Activated CD4-positive, alpha-beta T cell treated with anti-CD3 and anti-CD28 coated beads, Interleukin-2, amount 50 U/mL, for 48 hours (primary cell): ENCODE measurements around the gene ZNF785.
"Not testable (repeated sequence)": the region's sequence is repeated elsewhere in the genome, so short reads cannot be mapped to it uniquely, and the experiment has no call there.

Source experiments
- DNase-seq, 2 experiments: peaks; one replicate each; pipeline ENCODE4 v3.0.0-alpha.2; 2020

ZNF785 gene

DNA sequence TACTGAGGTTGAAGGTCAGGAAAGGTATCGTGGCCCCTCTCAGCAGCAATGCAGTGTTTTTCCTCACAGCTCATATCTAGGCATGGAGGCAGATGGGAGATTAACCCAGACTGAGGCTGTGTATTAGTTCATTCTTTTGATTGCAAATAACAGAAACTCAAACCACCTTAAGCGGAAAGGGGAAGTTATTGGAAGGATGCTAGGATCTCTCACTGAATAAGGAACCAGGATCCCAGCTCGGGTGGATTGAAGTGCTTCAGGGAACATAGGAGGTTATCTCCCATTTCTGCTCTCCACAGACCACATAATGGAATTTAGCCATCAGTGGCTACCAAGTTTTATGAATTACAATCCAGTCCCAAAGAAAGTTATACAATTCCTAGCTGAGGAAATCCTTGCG lies 16.5 kb upstream of the ZNF785 start:
- DNase-seq, result no peak

DNA sequence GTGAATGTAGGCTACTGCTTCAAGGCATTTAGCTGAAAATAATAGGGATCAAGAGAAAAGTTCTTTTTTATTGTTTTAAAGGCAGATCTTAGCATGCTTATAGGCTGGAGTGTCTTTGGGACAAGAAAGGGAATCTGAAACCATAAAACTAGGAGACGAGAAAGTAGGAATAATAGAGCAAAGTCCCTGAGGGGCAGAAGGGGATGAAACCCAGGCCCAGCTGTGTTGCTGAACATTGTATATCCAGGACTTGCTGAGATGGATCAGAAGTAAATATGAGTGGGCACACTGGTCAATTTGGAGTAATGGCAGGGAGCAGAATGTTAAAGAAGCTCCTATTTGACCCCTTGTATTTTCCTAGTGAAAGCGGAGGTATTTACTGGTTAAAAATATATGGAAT lies 15.4 kb upstream of the ZNF785 start:
- no peak for DNase-seq

DNA sequence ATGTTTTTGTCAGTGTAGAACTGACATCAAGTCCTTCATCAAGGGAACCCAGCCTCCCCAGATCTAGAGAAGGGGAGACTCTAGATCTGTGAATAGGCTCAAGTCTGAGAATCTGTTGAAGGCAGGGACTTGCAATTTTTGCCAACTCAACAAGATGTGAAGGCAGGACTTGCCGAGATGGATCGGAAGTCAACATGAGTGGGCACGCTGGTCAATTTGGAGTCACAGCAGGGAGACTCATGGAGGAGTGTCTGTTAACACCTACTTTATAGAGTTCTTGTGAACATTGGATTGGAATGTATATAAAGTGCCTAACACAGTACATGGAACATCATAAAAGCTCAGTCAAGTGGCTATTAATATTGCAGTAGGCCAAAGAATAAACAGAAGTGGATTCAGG lies 14.7 kb upstream of the ZNF785 start:
- DNase-seq, result no peak

DNA sequence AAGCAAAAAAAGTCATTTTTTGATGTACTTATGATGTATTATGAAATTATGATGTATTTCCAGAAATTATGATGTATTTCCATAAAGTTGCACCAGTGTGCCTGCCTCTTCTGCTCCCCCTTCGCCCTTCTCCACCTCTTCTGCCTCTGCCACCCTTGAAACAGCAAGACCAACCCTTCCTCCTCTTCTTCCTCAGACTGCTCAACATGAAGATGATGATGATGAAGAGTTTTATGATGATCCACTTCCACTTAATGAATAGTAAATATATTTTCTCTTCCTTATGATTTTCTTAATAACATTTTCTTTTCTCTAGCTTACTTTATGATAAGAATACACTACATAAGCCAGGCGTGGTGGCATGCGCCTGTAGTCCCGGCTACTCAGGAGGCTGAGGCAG lies 7.4 kb upstream of the ZNF785 start:
- DNase-seq, result no peak

DNA sequence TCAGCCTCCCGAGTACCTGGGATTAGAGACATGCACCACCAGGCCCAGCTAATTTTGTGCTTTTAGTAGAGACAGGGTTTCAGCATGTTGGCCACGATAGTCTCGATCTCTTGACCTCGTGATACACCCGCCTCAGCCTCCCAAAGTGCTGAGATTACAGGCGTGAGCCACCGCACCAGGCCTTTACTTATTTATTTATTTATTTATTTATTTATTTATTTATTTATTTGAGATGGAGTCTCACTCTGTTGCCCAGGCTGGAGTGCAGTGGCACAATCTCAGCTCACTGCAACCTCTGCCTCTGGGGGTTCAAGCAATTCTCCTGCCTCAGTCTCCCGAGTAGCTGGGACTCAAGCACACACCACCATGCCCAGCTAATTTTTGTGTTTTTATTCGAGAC lies 5.4 kb upstream of the ZNF785 start:
- not testable (repeated sequence) for DNase-seq

DNA sequence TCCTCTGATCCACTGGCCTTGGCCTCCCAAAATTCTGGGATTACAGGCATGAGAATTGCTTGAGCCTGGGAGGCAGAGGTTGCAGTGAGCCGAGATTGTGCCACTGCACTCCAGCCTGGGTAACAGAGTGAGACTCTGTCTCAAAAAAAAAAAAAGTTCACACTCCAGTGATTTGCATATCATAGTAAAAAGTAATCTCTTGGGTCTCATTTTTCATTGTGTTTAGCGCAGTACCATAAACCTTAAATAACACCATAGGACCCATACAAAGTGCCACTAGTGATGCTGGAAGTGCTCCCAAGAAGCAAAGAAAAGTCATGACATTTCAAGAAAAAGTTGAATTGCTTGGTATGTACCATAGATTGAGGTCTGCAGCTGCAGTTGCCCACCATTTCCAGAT lies 4.1 kb upstream of the ZNF785 start:
- DNase-seq, result not testable (repeated sequence)

DNA sequence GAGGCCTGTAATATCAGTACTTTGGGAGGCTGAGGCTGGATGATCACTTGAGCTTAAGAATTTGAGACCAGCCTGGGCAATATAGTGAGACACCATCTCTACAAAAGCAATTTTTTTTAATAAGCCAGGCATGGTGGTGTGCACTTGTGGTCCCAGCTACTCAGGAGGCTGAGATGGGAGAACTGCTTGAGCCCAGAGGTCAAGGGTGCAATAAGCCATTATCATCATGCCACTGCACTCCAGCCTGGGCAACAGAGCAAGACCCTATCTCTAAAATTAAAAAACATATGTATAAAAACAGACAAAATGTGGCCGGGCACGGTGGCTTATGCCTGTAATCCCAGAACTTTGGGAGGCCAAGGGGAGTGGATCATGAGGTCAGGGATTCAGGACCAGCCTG lies 3.2 kb upstream of the ZNF785 start:
- no peak for DNase-seq

DNA sequence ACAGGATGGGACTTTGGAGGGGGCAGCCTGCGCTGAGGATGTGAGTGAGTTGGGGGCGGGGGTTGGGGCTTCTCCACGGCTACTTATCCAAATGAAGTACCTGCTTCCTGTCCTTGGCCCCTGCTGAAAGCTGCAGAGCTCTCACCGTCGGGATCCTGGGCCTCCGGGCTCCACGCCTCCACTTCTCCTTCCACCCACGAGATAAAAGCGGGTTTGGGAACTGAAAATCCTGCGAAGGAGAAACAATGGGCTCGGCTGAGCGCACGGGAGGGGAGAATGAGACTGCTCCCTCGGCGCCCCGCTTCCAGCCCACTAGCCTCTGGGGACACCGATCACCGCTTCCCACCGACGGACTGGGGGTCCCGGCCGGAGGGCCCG lies 486 bp downstream of the ZNF785 start:
- DNase-seq, result no peak

DNA sequence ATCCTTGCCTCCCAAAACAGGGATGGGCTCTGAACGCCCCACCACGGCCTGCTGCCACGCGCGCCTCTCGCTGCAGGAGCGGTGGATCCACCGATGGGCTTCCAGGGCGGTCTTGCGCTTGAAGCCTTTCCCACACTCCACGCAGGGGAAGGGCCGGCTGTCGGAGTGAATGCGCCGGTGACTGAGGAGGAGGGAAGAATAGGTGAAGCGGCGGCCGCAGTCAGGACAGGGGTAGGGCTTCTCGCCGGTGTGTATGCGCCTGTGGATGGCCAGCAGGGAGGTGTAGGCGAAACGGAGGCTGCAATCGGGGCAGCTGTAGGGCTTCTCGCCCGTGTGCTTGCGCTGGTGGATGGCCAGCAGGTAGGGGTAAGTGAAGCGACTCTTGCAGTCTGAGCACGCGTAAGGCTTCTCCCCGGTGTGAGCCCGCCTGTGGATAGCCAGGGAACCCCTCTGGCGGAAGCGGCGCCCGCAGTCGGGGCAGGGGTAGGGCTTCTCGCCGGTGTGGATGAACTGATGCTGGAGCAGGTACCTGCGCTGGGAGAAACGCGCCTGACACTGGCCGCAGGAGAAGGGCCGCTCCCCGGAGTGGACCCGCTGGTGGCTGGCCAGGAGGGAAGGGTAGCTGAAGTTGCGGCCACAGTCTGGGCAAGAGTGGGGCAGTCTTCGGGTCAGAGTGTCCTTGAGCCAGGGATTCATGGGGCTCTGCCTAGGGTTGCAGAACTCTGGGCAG lies 2.7 kb downstream of the ZNF785 start:
- DNase-seq, result no peak

DNA sequence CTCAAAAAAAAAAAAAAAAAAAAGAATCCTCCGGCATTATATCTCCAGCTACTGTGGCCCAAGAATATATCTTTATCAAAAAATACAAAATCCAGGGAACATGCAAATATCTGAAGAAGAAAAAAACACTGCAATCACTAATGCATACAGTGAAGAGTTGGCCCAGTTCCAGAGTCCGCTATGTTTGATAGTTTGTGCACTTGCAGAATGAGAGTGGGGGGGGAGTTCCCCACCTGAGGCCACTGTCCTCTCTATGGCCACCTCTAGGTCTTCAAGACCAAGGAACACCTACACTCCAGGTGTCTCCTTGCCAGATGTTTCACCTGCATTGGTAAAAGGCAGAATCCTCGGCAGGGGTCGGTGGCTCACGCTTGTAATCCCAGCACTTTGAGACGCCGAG lies 4.0 kb downstream of the ZNF785 start:
- no peak for DNase-seq

DNA sequence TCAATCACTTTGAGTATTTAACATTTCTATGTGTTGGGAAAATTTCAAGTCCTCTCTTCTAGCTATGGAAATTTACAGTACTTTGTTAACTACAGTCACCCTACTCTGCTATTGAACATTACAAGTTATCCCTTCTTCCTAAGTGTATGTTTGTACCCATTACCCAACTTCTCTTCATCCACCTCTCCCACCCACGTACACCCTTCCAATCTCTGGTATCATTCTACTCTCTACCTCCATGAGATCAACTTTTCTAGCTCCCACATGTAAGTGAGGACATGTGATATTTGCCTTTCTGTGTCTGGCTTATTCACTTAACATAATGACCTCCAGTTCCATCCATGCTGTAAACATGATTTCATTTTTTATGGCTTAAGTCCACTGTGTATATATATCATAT lies 10.8 kb downstream of the ZNF785 start:
- DNase-seq, result no peak

DNA sequence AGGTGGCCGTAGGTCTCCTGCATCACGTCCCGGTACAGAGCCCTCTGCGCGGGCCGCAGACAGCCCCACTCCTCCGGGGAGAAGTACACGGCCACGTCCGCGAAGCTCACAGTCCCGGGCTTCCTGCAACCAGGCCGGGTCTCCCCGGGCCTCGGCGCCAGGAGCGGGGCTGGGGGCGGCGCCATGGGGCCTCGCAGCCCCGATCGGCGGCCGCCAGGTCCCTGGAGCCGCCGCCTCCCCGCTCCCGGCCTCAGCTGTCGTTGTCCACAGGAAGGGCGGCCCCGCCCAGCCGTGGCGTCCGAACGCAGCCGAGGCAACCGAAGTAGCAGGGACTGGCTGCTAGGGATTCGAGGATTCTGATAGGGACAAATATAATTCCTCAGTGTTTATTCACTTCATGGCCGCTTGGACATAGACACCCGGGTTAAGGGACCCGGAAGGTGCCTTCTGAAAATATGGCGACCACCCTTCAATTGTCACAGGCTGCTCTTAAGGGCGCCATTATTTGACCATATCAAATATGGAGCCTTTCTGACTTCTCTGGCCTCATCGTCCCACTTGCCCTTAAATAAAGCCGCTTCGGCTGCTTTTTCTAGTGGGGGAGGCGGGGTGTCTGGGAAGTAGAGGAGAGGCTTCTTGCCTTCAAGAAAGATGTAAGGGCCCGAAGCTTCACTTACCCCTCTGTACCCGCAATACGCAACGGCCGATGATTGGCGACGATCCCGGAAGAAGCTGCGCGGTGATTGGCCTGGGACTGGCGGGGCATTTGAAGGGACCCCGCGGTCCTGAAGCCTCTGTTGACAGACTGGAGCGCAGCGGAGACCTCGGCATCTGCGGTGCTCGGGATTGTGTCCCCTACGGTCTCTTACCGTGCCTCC lies 13.8 kb downstream of the ZNF785 start, which contains the start of gene ZNF688:
Gene ZNF688, minus strand, starts transcription at position 270 of the 878 bp plus-strand sequence. Its CDS starts 85 bp downstream, at position 185.
- DNase-seq, result peak; percentile 91 to 93

DNA sequence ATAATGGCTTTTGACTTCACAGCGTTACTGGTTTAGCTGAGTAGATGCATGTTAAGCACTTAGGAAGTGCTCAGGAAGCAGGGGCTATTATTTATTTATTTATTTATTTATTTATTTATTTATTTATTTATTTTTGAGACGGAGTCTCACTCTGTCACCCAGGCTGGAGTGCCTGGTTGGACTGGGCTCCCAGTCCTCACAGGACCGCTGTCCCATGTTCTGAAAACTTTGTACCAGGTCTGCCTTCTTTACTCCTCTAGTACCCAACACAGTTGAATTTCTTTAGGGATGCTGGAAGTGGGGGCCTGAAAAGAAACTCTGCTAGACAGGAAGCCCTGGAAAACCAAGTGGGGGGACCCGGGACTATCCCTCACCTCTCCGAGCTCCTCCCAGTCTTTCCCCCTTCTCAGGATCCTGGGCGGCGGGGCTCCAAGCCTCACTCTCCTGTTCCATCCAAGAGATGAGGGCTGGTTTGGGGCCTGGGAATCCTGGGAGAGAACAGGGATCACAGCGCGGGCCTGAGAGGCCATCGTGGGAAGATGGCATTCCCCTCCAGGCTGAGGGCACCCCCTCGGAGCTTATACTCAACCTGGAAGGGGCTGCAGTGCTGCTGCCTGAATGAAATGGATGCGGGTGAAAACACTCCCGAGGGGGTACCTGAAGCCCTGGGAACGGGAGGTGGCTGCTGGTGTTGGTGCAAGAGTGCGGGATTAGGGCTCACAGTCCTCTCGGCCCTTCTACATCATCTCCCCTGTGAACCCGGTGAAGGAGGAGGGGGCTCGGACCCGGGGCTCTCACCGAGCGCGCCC lies 14.7 kb downstream of the ZNF785 start:
- peak in 1 of 2 experiments; percentile 33 for DNase-seq

DNA sequence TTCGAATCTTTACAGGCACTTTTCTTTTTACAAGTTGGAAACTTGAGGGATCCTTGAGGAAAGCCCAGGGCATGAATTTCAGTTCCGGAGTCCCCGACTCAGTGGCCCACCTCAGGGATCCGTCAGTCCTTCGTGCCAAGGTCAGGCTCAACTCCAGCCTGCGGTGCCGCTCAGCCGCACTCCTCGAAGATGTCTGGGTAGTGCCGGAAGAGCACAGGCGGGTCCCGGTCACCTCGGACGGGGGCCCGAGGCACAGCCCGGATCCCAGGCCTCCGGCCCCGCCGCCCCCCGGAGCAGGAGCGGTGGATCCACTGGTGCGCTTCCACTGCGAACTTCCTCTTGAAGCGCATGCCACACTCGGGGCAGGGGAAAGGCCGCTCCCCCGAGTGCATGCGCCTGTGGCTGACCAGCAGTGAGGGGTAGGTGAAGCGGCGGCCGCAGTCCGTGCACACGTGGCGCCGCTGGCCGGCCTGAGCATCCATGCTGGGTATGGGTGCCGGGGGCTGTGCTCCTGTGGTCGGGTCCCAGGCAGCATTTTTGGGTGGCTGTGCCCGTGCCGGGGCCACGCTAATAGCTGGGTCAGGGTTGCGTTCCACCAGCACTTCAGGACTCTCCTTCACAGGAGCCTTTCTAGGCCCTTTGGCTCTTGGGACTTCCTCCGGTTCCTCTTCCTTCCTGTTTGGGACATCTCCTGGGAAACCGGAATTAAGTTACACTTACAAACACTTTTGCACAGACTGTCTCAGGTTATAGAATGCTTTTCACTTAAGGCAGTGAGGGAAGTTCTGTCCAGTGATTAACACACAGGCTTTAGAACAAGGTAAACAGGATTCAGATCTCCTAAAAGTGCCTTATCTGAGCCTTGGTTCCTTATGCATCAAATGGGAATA lies 15.5 kb downstream of the ZNF785 start:
- DNase-seq, result no peak

DNA sequence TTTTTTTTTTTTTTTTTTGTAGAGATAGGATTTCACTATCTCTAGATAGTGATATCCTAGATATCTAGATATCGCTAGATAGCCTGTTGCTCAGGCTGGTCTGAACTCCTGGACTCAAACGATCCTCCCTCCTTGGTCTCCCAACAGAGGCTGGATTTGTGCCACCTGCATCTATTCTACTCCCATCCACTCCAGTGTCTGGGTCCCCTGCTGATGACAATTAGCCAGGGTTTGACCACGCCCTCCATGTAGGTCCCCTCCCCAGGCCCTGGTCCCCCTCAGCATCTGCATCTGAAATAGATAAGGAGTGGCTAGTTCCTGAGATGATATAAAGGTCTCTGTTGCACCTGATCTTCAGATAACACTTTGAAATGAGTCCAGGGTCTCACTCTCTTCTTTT lies 16.2 kb downstream of the ZNF785 start:
- DNase-seq, result no peak

DNA sequence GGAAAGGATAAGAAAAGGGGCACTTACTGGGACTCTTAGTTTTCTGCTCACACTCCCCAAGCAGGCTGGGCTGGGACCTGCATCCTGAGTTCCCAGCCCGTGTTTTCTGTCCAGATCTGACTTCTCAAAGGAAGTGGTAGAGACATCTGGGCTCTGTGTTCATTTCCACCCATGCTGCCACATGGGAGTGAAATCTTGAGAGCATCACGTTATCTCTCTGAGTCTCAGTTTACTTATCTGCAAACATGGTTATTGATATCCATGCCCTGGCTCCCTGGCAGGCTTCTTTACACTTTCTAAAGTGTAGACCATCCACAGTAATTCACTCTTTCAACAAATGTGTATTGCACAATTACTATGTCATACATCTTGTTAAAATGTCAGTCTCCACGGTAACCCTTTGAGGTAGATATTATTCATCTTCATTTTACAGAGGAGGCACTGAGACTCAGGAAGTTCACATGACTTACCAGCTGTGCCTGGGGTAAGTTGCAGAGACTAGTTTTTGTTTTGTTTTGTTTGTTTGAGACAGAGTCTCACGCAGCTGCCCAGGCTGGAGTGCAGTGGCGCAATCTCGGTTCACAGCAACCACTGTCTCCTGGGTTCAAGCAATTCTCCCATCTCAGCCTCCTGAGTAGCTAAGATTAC lies 17.4 kb downstream of the ZNF785 start:
- peak; percentile 38 to 42 for DNase-seq

DNA sequence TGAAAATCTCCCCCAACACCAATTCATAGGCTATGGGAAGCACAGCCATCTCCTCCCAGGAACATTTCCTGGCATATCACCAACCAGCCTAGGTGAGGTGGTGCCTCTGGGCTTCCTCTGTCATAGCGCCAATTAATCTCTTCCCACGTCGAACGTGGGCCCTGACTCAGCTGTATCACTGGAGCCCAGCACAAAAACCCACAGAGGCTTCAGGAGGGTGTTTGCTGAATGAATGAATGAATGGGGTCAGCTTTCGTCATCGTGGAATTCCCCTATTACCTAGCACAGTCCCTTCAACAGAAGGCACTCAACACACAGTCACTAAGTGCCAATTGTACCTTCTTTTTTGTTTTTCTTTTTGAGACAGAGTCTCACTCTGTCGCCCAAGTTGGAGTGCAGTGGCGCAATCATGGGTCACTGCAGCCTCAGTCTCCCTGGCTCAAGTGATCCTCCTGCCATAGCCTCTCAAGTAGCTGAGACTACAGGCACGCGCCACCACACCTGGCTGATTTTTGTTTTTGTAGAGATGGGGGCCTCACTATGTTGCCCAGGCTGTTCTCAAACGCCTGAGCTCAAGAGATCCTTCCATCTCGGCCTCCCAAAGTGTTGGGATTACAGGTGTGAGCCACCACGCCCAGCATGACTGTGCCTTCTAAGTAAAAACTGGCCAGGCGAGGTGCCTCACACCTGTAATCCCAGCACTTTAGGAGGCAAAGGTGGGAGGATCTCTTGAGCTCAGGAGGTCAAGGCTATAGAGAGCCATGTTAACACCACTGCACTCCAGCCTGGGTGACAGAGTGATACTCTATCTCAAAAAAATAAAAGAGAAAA lies 18.1 kb downstream of the ZNF785 start:
- peak; percentile 67 to 76 for DNase-seq

DNA sequence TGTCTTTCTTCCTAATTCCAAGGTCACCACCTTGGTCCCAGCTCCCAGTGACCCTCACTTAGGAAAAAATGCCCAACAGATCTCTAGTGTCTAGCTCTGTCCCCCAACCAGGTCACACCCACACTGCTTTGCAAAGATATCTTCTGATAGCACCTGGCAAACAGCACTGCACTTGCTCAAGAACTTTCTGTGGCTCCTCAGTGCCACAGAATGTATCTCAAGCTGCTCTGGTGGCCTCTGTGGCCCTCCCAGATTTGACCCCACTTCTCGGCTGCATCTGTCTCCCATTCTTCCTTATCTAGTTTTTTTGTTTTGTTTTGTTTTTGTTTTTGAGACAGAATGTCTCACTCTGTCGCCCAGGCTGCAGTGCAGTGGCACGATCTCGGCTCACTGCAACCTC lies 19.0 kb downstream of the ZNF785 start:
- no peak for DNase-seq

DNA sequence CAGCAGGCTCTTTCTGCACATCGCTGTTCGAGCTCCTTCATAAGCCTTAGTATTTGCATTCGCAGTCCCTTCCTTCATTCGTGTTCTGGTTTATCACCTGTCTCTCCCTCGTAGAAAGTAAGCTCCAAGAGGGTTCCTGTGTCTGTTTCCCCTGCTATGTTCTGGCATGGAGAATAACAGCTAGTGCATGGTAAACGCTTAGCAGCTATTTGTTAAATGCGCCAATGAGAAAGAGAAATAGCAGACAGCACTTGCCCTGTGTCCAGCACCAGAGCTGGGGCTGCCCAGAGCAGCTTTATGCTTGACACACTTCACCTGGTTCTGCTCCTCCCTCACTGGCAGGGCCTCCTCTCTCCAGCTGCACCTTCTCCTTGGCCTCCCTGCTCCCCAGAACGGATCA lies 19.5 kb downstream of the ZNF785 start:
- DNase-seq, result no peak

DNA sequence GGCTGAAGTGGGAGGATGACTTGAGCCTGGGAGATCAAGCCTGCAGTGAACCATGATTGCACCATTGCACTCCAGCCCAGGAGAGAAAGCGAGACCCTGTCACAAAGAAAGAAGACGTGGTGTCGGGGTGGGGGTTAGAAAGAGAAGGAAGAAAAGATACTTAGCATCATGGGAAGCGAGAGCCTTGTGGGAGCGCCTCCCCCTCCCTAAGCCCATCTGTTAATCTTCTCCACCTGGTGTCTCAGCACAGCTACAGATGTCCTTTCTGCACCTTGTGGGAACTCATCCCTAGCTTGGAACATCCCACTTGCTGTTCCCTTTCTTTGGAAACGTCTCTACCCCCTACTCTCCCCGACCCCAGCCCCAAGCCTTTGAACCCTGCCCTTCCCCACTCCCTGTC lies 20.0 kb downstream of the ZNF785 start:
- DNase-seq, result no peak

DNA sequence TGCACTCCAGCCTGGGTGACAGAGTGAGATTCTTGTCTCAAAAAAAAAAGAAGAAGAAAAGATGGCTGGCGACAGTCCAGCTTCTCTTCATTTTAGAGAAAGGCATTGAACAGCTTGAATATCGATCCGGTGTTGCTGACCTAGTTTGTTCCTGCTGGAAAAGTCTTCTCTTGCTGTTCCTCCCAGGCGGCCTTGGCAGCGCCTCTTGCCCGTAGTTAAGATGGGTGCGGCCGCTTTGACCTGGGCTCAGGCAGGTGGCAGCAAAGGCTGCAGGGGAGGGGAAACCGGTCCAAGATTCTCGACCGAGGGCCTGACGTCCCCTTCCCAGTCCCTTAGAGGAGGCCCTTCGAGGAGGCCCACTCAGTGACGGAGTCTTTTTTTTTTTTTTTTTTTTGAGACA lies 23.5 kb downstream of the ZNF785 start:
- DNase-seq, result no peak
